Measurements from ENCODE around the gene RGS5. TPM values are rescaled to one million over a fixed set of nuclear protein-coding genes. Genes with fewer than 3 reads are reported as not detected.
A peak's percentile ranks its signal among the peaks of the same experiment; 100 is the strongest.
"Not testable (repeated sequence)": the region's sequence is repeated elsewhere in the genome, so short reads cannot be mapped to it uniquely, and the experiment has no call there.

The RGS5 gene
- total RNA-seq, result 2.2 and 4.8 TPM in 2 replicates

GRCh38 chr1:163202833-163203451, at the start of gene RGS5:
Gene RGS5, minus strand, starts transcription at chr1:163202916. Its CDS starts 81 bp downstream, at chr1:163202835.
- DNase-seq (ENCODE audit: low read depth), result no peak
- H3K4me3 ChIP-seq (ENCODE audit: low read depth, low read length), result no peak within 1 kb of the TSS
- TF ChIP-seq CTCF (IDR thresholded peaks at IDR 0.05; ENCODE audit: insufficient read depth, low read depth, low read length), result no peak

GRCh38 chr1:163250382-163250974, 47.8 kb upstream of the RGS5 start:
- TF ChIP-seq CTCF (IDR thresholded peaks at IDR 0.05; ENCODE audit: insufficient read depth, low read depth, low read length), result no peak
- H3K4me3 ChIP-seq (ENCODE audit: low read depth, low read length), result no peak overlapping the region
- DNase-seq (ENCODE audit: low read depth), result no peak

- no peak for TF ChIP-seq CTCF (IDR thresholded peaks at IDR 0.05; ENCODE audit: insufficient read depth, low read depth, low read length)
- DNase-seq (ENCODE audit: low read depth), result no peak
- H3K4me3 ChIP-seq (ENCODE audit: low read depth, low read length), result no peak overlapping the region
Observed at GRCh38 chr1:163248064-163248463, 45.3 kb upstream of the RGS5 start.

GRCh38 chr1:163244648-163245047, 41.9 kb upstream of the RGS5 start:
- not testable (repeated sequence) for H3K4me3 ChIP-seq (ENCODE audit: low read depth, low read length); DNase-seq (ENCODE audit: low read depth)

- DNase-seq (ENCODE audit: low read depth), result no peak
- no peak overlapping the region for H3K4me3 ChIP-seq (ENCODE audit: low read depth, low read length)
- no peak for TF ChIP-seq CTCF (IDR thresholded peaks at IDR 0.05; ENCODE audit: insufficient read depth, low read depth, low read length)
Observed at GRCh38 chr1:163241746-163242145, 39.0 kb upstream of the RGS5 start.

- no peak for DNase-seq (ENCODE audit: low read depth)
- TF ChIP-seq CTCF (IDR thresholded peaks at IDR 0.05; ENCODE audit: insufficient read depth, low read depth, low read length), result no peak
Observed at GRCh38 chr1:163240705-163241104, 38.0 kb upstream of the RGS5 start.

GRCh38 chr1:163233643-163234042, 30.9 kb upstream of the RGS5 start:
- H3K4me3 ChIP-seq (ENCODE audit: low read depth, low read length); DNase-seq (ENCODE audit: low read depth): not testable (repeated sequence)

More at GRCh38 chr1:163240705-163241104, 38.0 kb upstream of the RGS5 start:
- H3K4me3 ChIP-seq (ENCODE audit: low read depth, low read length), result no peak overlapping the region

- peak; percentile 37 for DNase-seq (ENCODE audit: low read depth)
- TF ChIP-seq CTCF (IDR thresholded peaks at IDR 0.05; ENCODE audit: insufficient read depth, low read depth, low read length), result no peak
Observed at GRCh38 chr1:163231385-163231784, 28.7 kb upstream of the RGS5 start.

More at GRCh38 chr1:163231385-163231784, 28.7 kb upstream of the RGS5 start:
- no peak overlapping the region for H3K4me3 ChIP-seq (ENCODE audit: low read depth, low read length)

All from fibroblast of villous mesenchyme (primary cell).